H1 (cell line): ENCODE data around the gene UBE2E1. TPM values are rescaled to one million over a fixed set of nuclear protein-coding genes. Genes with fewer than 3 reads are reported as not detected.

ENCODE experiments used
- BACH1 ChIP-seq: IDR thresholded peaks from 2 replicates; pipeline ENCODE4 v1.6.1; 2012; ENCODE audit warnings: low read length, improper control_type of control experiment
- CHD1 ChIP-seq: IDR thresholded peaks from 2 replicates; pipeline ENCODE4 v1.6.1; 2012; ENCODE audit warnings: low read depth, low read length, improper control_type of control experiment
- JUND ChIP-seq: IDR thresholded peaks from 2 replicates; pipeline ENCODE4 v1.6.1; 2011; ENCODE audit warnings: mild to moderate bottlenecking, improper control_type of control experiment, low read length
- PHF8 ChIP-seq: fragments of 200-600 bp; sonication (generic); conservative IDR thresholded peaks from 2 replicates; pipeline ENCODE4 v1.7.1; 2012; ENCODE audit warnings: low read depth, mild to moderate bottlenecking, inconsistent platforms, low read length, moderate library complexity
- RFX5 ChIP-seq: IDR thresholded peaks from 2 replicates; pipeline ENCODE4 v1.6.1; 2011; ENCODE audit warnings: low read depth, low read length, improper control_type of control experiment, borderline replicate concordance
- RXRA ChIP-seq: IDR thresholded peaks from 2 replicates; pipeline ENCODE4 v1.6.1; 2011; ENCODE audit warnings: low read depth, mild to moderate bottlenecking, low read length, moderate library complexity; ENCODE audit not compliant: insufficient read depth
- TCF12 ChIP-seq: IDR thresholded peaks from 2 replicates; pipeline ENCODE4 v1.6.1; 2011; ENCODE audit warnings: low read depth, mild to moderate bottlenecking, low read length
- ZNF274 ChIP-seq: IDR thresholded peaks from 2 replicates; pipeline ENCODE4 v1.7.0; 2012; ENCODE audit warnings: low read length, borderline replicate concordance; ENCODE audit errors: extremely low read depth
- polyA plus RNA-seq, 7 experiments: library from polyadenylated mRNA; depleted of rRNA in 3 of 7; stranded (reverse) in 5 of 7; unstranded in 2 of 7; fragments of >200 nt in 5 of 7; fragments of 200-250 nt in 2 of 7; gene quantifications; 1 replicate in 5 of 7; 2 replicates in 1 of 7; 4 replicates in 1 of 7; pipeline versions ENCODE4 v1.2.1 to v1.2.3, GENCODE V29; 2011 to 2013; ENCODE audit warnings: missing spikeins in 2 of 7, mixed read lengths in 2 of 7
- total RNA-seq: library from RNA; stranded (reverse); fragmentation: NEBNext Ultra II Directional; extraction: Animal tissue kit (Norgen Biotek cat#: 25700); gene quantifications from 2 replicates; pipeline ENCODE4 v1.2.1, GENCODE V29; 2021

UBE2E1 gene
- total and polyA plus RNA-seq, 2 of the 8 experiments (the other 6 are each of a cell fraction or from before 2014, with no cell fraction given): 109 to 141 TPM

DNA sequence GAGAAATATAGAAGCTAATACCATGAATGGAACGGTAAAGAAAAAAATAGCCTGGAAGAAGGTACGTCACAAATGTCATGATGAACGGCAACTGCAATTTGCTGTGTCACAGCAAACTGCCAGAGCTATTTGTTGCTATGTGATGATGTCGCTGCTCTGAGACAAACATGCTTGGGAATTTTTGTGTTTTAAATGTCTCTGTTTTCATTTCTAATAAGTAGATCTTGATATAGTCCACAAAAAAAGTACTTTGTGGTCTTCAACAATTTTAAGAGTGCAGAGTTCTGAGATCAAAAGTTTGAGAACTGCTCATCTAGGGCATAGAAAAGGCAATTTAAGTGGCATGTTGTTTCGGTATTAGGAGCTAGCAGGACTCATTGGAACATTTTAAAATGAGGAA, 135.0 kb downstream of the UBE2E1 start (continued):
- TF ChIP-seq RFX5 (no peak), TCF12 (no peak), JUND (no peak), PHF8 (no peak), RXRA (no peak), CHD1 (no peak), ZNF274 (no peak), BACH1 (no peak)

Other genes starting within 250 kb of the UBE2E1 start
- 7.0 and 7.6 TPM in 2 replicates for gene NKIRAS1, start 111.0 kb downstream of the UBE2E1 start, total RNA-seq
- gene NKIRAS1, start 111.0 kb downstream of the UBE2E1 start, polyA plus RNA-seq (2011; rRNA removed): 1.8 and 3.4 TPM in 2 replicates
- 2,767 and 2,819 TPM in 2 replicates for gene RPL15, start 111.2 kb downstream of the UBE2E1 start, total RNA-seq
- 6,473 and 6,491 TPM in 2 replicates for gene RPL15, start 111.2 kb downstream of the UBE2E1 start, polyA plus RNA-seq (2011; rRNA removed)
- gene NR1D2, start 139.3 kb downstream of the UBE2E1 start, total RNA-seq: 21.7 and 22.0 TPM in 2 replicates
- gene NR1D2, start 139.3 kb downstream of the UBE2E1 start, polyA plus RNA-seq (2011; rRNA removed): 3.5 and 5.9 TPM in 2 replicates